Mesendoderm (in vitro differentiated cells): Measurements from ENCODE around the gene FCER1G.

ENCODE experiments used
- DNase-seq: peaks from one replicate; pipeline ENCODE4 v3.0.0; 2013
- H2AK5ac ChIP-seq: 2 replicates; pipeline ENCODE4 v1.6.1; 2013; ENCODE audit warnings: low read length, inconsistent platforms
- H2BK120ac ChIP-seq: 2 replicates; pipeline ENCODE4 v1.6.1; 2013; ENCODE audit warnings: low read depth, mild to moderate bottlenecking, low read length, moderate library complexity, mixed read lengths
- H2BK15ac ChIP-seq: replicated peaks from 2 replicates; pipeline ENCODE4 v1.6.1; 2013; ENCODE audit warnings: low read depth, mild to moderate bottlenecking, moderate library complexity
- H2BK5ac ChIP-seq: 2 replicates; pipeline ENCODE4 v1.6.1; 2013; ENCODE audit warnings: low read length, inconsistent platforms
- H3K18ac ChIP-seq: 2 replicates; pipeline ENCODE4 v1.6.1; 2013; ENCODE audit warnings: mild to moderate bottlenecking, low read length, mixed read lengths
- H3K23ac ChIP-seq: one replicate; pipeline ENCODE4 v1.6.1; 2013; ENCODE audit warnings: low read length
- H3K27ac ChIP-seq: 2 replicates; pipeline ENCODE4 v1.5.1; 2013; ENCODE audit warnings: low read depth, mild to moderate bottlenecking, inconsistent platforms, low read length, moderate library complexity
- H3K27me3 ChIP-seq: 2 replicates; pipeline ENCODE4 v1.6.1; 2013; ENCODE audit warnings: low read length, control low read depth, mild to moderate bottlenecking, inconsistent platforms; ENCODE audit not compliant: insufficient read depth, poor library complexity
- H3K36me3 ChIP-seq: 2 replicates; pipeline ENCODE4 v1.6.1; 2013; ENCODE audit warnings: low read length, inconsistent platforms; ENCODE audit not compliant: control insufficient read depth, insufficient read depth
- H3K4ac ChIP-seq: one replicate; pipeline ENCODE4 v1.6.1; 2013; ENCODE audit warnings: low read depth, mild to moderate bottlenecking, low read length, moderate library complexity
- H3K4me1 ChIP-seq: 2 replicates; pipeline ENCODE4 v1.6.1; 2013; ENCODE audit warnings: low read depth, low read length, inconsistent platforms; ENCODE audit not compliant: control insufficient read depth
- H3K4me2 ChIP-seq: 2 replicates; pipeline ENCODE4 v1.6.1; 2013; ENCODE audit warnings: low read length
- H3K4me3 ChIP-seq: 2 replicates; pipeline ENCODE4 v1.5.1; 2013; ENCODE audit warnings: mild to moderate bottlenecking, low read length
- H3K56ac ChIP-seq: one replicate; pipeline ENCODE4 v1.6.1; 2013; ENCODE audit warnings: low read length
- H3K79me1 ChIP-seq: 2 replicates; pipeline ENCODE4 v1.6.1; 2013; ENCODE audit warnings: low read length, inconsistent platforms
- H3K79me2 ChIP-seq: 2 replicates; pipeline ENCODE4 v1.6.1; 2013; ENCODE audit warnings: mild to moderate bottlenecking, low read length; ENCODE audit not compliant: control insufficient read depth, insufficient read depth
- H3K9ac ChIP-seq: 2 replicates; pipeline ENCODE4 v1.6.1; 2013; ENCODE audit warnings: low read length, inconsistent platforms
- H4K5ac ChIP-seq: one replicate; pipeline ENCODE4 v1.6.1; 2013; ENCODE audit warnings: low read length
- H4K8ac ChIP-seq: one replicate; pipeline ENCODE4 v1.6.1; 2013; ENCODE audit warnings: low read depth, mild to moderate bottlenecking, control low read depth, low read length, moderate library complexity
- WGBS: extraction: QIAGEN DNeasy Blood & Tissue Kit; methylation state at CpG from one replicate; pipeline ENCODE4 v1.1.7; 2013; ENCODE audit warnings: low lambda C conversion rate, missing lambda C conversion rate; ENCODE audit not compliant: insufficient coverage; ENCODE audit errors: extremely low coverage; 5-methylcytosine and 5-hydroxymethylcytosine counted together

The FCER1G gene

GRCh38 chr1:161226759-161227158 lies 11.7 kb downstream of the FCER1G start:
- Histone ChIP-seq H3K27ac (no peak overlapping the region), H3K36me3 (no peaks in the 10 kb centered on the region)
- no CpG with 5 or more reads among the region's 3 CpGs for WGBS

GRCh38 chr1:161227196-161227871 lies 12.2 kb downstream of the FCER1G start:
- H3K79me1 ChIP-seq, result no peaks in the 10 kb centered on the region
- no peak overlapping the region for H4K5ac ChIP-seq
- no peaks in the 10 kb centered on the region for H3K27me3 ChIP-seq
- H2BK15ac ChIP-seq, result no peak overlapping the region
- H3K18ac ChIP-seq, result no peak overlapping the region
- H3K56ac ChIP-seq, result peak overlapping the region; percentile 96
- no peak overlapping the region for H3K23ac ChIP-seq
- H3K4ac ChIP-seq, result no peak overlapping the region
- H3K9ac ChIP-seq, result peak overlapping the region; percentile 84
- peak overlapping the region; percentile 91 for H2AK5ac ChIP-seq
- H3K4me3 ChIP-seq, result no peak overlapping the region
- no peak overlapping the region for H3K27ac ChIP-seq
- no peaks in the 10 kb centered on the region for H3K36me3 ChIP-seq
- H4K8ac ChIP-seq, result no peak overlapping the region
- WGBS, result no CpG with 5 or more reads among the region's 11 CpGs
- peak overlapping the region; percentile 81 for H2BK5ac ChIP-seq
- no peaks in the 10 kb centered on the region for H3K79me2 ChIP-seq
- peaks cover 3% of the 10 kb centered on the region for H3K4me1 ChIP-seq
- H3K4me2 ChIP-seq, result peak overlapping the region; percentile 85
- peak; percentile 77 for DNase-seq
- H2BK120ac ChIP-seq, result no peak overlapping the region

More at GRCh38 chr1:161226759-161227158, 11.7 kb downstream of the FCER1G start:
- Histone ChIP-seq H3K79me1 (no peaks in the 10 kb centered on the region), H2AK5ac (peak overlapping the region; percentile 91), H3K23ac (no peak overlapping the region), H3K18ac (no peak overlapping the region), H3K4me1 (peaks cover 3% of the 10 kb centered on the region), H3K27me3 (no peaks in the 10 kb centered on the region), H3K9ac (peak overlapping the region; percentile 84), H2BK5ac (no peak overlapping the region), H3K4me3 (no peak overlapping the region), H4K8ac (peak overlapping the region; percentile 60), H3K79me2 (no peaks in the 10 kb centered on the region), H2BK15ac (no peak overlapping the region), H3K4ac (no peak overlapping the region), H4K5ac (no peak overlapping the region), H3K4me2 (peak overlapping the region; percentile 85), H3K56ac (peak overlapping the region; percentile 96), H2BK120ac (no peak overlapping the region)
- no peak for DNase-seq

DNA sequence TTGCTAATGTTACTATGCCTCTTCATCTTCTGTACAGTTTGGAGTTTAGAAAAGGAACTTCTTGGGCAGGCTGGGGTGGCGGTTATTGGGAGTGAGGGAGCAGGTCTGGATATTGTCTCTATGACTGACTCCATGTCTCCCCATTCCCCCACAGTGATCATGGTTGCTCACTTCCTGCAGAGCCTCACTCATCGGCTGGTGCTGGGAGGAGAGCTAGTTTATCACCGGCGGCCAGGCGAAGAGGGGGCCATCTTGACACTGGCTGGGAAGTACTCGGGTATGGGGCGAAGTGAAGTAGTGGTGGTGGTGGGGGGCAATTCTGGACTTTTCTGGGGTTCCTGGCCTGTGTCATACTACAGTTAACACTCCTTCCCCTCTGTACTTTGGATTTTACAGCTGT lies 12.9 kb downstream of the FCER1G start:
- Histone ChIP-seq H3K56ac (no peak overlapping the region), H3K4me1 (peaks cover 3% of the 10 kb centered on the region), H4K5ac (no peak overlapping the region), H3K79me2 (no peaks in the 10 kb centered on the region), H2AK5ac (no peak overlapping the region), H3K4me2 (no peak overlapping the region), H3K18ac (no peak overlapping the region), H4K8ac (no peak overlapping the region), H3K9ac (no peak overlapping the region), H3K27ac (no peak overlapping the region), H2BK5ac (no peak overlapping the region), H2BK120ac (no peak overlapping the region), H3K23ac (no peak overlapping the region), H3K79me1 (no peaks in the 10 kb centered on the region), H3K27me3 (no peaks in the 10 kb centered on the region), H2BK15ac (no peak overlapping the region), H3K36me3 (no peaks in the 10 kb centered on the region), H3K4ac (no peak overlapping the region), H3K4me3 (no peak overlapping the region)
- WGBS, result no CpG with 5 or more reads among the region's 7 CpGs
- no peak for DNase-seq

DNA sequence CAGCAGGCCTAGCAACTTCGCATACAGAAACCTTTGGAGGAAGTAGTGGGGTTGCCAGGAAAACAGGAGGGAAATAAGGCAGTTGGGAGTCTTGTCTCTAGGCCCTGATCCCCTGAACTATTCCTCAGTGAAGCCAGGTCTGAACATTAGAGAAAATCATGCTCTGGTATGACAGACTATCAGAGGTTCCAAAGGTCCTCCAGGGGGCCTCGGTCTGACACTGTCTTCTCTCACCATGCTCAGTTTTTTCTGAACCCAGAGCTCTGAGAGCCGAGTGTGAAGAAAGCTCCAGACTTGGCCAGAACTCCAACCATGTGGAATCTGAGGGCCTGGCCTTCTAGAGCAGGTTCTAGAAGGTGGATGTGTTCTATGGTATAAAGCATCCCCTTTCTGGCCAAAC lies 14.8 kb downstream of the FCER1G start:
- Histone ChIP-seq H3K18ac (no peak overlapping the region), H3K4me3 (no peak overlapping the region), H3K79me1 (no peaks in the 10 kb centered on the region), H3K79me2 (no peaks in the 10 kb centered on the region), H4K8ac (no peak overlapping the region), H3K9ac (no peak overlapping the region), H2BK15ac (no peak overlapping the region), H3K27ac (no peak overlapping the region), H3K27me3 (no peaks in the 10 kb centered on the region), H3K4me1 (no peaks in the 10 kb centered on the region), H3K23ac (no peak overlapping the region), H2BK120ac (no peak overlapping the region), H4K5ac (no peak overlapping the region), H2AK5ac (no peak overlapping the region), H3K4ac (no peak overlapping the region), H2BK5ac (no peak overlapping the region), H3K4me2 (no peak overlapping the region), H3K36me3 (no peaks in the 10 kb centered on the region), H3K56ac (no peak overlapping the region)
- peak; percentile 64 for DNase-seq
- no CpG with 5 or more reads among the region's 3 CpGs for WGBS

- no peak overlapping the region for H3K18ac ChIP-seq
- no peak for DNase-seq
- no peak overlapping the region for H3K27ac ChIP-seq
- no peak overlapping the region for H3K9ac ChIP-seq
- no peak overlapping the region for H3K23ac ChIP-seq
- H3K79me1 ChIP-seq, result no peaks in the 10 kb centered on the region
- no peak overlapping the region for H4K5ac ChIP-seq
- no peak overlapping the region for H2BK15ac ChIP-seq
- H2AK5ac ChIP-seq, result no peak overlapping the region
- no peak overlapping the region for H3K4ac ChIP-seq
- no peaks in the 10 kb centered on the region for H3K79me2 ChIP-seq
- H3K4me3 ChIP-seq, result no peak overlapping the region
- no peaks in the 10 kb centered on the region for H3K4me1 ChIP-seq
- H2BK5ac ChIP-seq, result no peak overlapping the region
- no peak overlapping the region for H3K4me2 ChIP-seq
- H3K56ac ChIP-seq, result no peak overlapping the region
- H4K8ac ChIP-seq, result no peak overlapping the region
- H2BK120ac ChIP-seq, result no peak overlapping the region
- no peaks in the 10 kb centered on the region for H3K36me3 ChIP-seq
- no CpG with 5 or more reads among the region's 7 CpGs for WGBS
- H3K27me3 ChIP-seq, result no peaks in the 10 kb centered on the region
Measured at GRCh38 chr1:161230762-161231161, 15.7 kb downstream of the FCER1G start.

DNA sequence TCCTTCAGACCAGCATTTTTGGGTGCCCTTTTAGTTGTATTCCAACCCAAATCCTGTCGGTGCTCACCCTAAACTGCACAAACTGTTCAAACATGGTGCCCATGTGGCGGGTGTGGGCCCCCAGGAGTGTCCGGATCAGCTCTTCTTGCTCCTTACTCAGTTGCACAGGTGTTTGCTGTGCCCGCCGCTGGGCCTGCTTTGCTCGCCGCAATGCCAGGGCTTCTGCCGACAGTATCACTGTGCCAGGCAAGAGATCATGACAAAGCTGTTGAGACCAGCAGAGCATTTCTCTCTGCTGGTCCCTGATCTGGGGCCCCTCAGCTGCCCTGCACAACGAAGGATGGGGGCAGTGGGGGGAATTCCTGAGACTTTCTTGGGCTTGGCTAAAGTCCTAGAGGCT lies 18.0 kb downstream of the FCER1G start:
- no peak overlapping the region for H4K5ac ChIP-seq
- no peak overlapping the region for H3K18ac ChIP-seq
- no peak overlapping the region for H3K4me2 ChIP-seq
- no peak overlapping the region for H3K4ac ChIP-seq
- H4K8ac ChIP-seq, result no peak overlapping the region
- no peaks in the 10 kb centered on the region for H3K79me1 ChIP-seq
- H2BK5ac ChIP-seq, result no peak overlapping the region
- no peak overlapping the region for H2BK120ac ChIP-seq
- H3K27ac ChIP-seq, result no peak overlapping the region
- H3K36me3 ChIP-seq, result no peaks in the 10 kb centered on the region
- H3K4me1 ChIP-seq, result no peaks in the 10 kb centered on the region
- no peak overlapping the region for H3K56ac ChIP-seq
- no peak overlapping the region for H3K23ac ChIP-seq
- WGBS, result no CpG with 5 or more reads among the region's 9 CpGs
- no peaks in the 10 kb centered on the region for H3K79me2 ChIP-seq
- H2BK15ac ChIP-seq, result no peak overlapping the region
- H2AK5ac ChIP-seq, result no peak overlapping the region
- no peak overlapping the region for H3K4me3 ChIP-seq
- no peak overlapping the region for H3K9ac ChIP-seq
- no peaks in the 10 kb centered on the region for H3K27me3 ChIP-seq
- no peak for DNase-seq
